C4-2B (cell line): ENCODE measurements around the gene RAB3IL1.

Experiments
- CTCF ChIP-seq: fragments of 450-650 bp; conservative IDR thresholded peaks from 2 replicates; pipeline ENCODE4 v1.5.1; 2017; ENCODE audit warnings: mild to moderate bottlenecking
- ZFX ChIP-seq: fragments of 450-650 bp; IDR thresholded peaks from 2 replicates; pipeline ENCODE4 v1.6.1; 2017

DNA sequence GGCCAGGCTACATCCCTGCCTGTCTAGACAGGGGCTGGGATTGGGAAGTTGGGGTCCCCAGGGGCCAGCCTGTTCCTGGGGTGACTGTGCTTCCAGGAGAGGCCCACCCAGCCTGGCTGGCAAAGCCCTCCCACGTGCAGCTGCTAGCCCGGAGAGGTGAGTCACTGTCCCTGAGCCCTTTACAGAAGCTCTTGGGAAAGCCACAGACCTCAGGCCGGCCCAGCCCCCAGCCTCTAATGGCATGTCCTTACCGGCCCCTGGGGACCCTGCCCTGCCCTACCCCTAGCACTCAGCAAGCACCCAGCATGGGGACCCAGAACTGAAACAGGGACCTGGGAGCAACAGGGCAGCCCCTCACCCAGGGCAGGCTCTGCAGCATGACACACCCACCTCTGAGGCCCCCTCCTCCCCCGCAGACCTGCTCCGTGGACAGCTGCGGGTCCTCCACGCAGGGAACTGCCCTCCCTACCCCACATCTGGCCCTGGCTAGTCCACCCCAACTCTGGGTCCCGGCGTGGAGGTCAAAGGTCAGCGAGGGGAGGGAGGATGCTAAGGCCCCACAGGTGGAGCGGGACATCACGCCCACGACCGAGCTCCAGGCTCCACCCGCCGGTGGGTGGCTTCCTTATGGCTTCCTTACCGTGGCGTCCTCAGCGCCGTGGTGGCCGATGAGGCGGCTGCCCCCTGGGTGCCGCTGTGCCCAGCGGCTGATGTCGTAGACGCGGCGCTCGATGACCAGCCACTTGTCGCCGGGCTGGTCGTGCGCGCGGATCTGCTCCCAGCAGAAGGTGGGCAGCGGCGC is 26.6 kb downstream of the RAB3IL1 start:
- TF ChIP-seq CTCF (no peak; the same call in 1 of the 2 replicates), ZFX (no peak)
